ENCODE data around the gene GHRL. TPM values are rescaled to one million over a fixed set of nuclear protein-coding genes. Genes with fewer than 3 reads are reported as not detected.

GHRL gene
- total RNA-seq, 1 experiment from 2014 or later = not detected

GRCh38 chr3:10300087-10300486 lies 7.3 kb upstream of the GHRL start (continued):
- TF ChIP-seq REST (IDR thresholded peaks at IDR 0.05; ENCODE audit: low read depth) = no peak
- no peak for TF ChIP-seq SIN3A (IDR thresholded peaks at IDR 0.05; ENCODE audit: low read depth)
- TF ChIP-seq ZNF274 (IDR thresholded peaks at IDR 0.05; ENCODE audit: low read depth, low read length) = no peak
- no peak for TF ChIP-seq SRF (IDR thresholded peaks at IDR 0.05; ENCODE audit: low read depth)
- TF ChIP-seq RAD21 (IDR thresholded peaks at IDR 0.05; ENCODE audit: low read depth) = no peak
- TF ChIP-seq CBX3 (IDR thresholded peaks at IDR 0.05; ENCODE audit: low read depth) = no peak
- no peak for TF ChIP-seq ZBTB33 (IDR thresholded peaks at IDR 0.05; ENCODE audit: extremely low read depth, insufficient replicate concordance, low read length)
- TF ChIP-seq EZH2phosphoT487 (IDR thresholded peaks at IDR 0.05; ENCODE audit: borderline replicate concordance) = no peak
- TF ChIP-seq YY1 (IDR thresholded peaks at IDR 0.05; ENCODE audit: extremely low read depth, insufficient replicate concordance, low read depth, low read length) = no peak
- TF ChIP-seq ZFX (IDR thresholded peaks at IDR 0.05) = no peak

Measured in HCT116 (cell line).